SJCRH30 (cell line): ENCODE results near the gene PSEN1. TPM values are rescaled to one million over a fixed set of nuclear protein-coding genes. Genes with fewer than 3 reads are reported as not detected.
A peak's percentile ranks its signal among the peaks of the same experiment; 100 is the strongest.
"Not testable (repeated sequence)": the region's sequence is repeated elsewhere in the genome, so short reads cannot be mapped to it uniquely, and the experiment has no call there.

Experiments
- DNase-seq, 2 experiments: peaks; one replicate each; pipeline ENCODE4 v3.0.0-alpha.2; 2015 to 2020
- H3K27ac ChIP-seq: fragments of 250-450 bp; sonication (Bioruptor Pico); 2 replicates; pipeline ENCODE4 v1.5.1; 2020; ENCODE audit warnings: mild to moderate bottlenecking, moderate library complexity
- H3K27me3 ChIP-seq: fragments of 250-450 bp; sonication (Bioruptor Pico); 2 replicates; pipeline ENCODE4 v1.5.1; 2020; ENCODE audit warnings: mild to moderate bottlenecking, moderate library complexity
- H3K36me3 ChIP-seq: fragments of 250-450 bp; sonication (Bioruptor Pico); 2 replicates; pipeline ENCODE4 v1.5.1; 2020; ENCODE audit warnings: mild to moderate bottlenecking, moderate library complexity
- H3K4me1 ChIP-seq: fragments of 250-450 bp; sonication (Bioruptor Pico); 2 replicates; pipeline ENCODE4 v1.5.1; 2020; ENCODE audit warnings: mild to moderate bottlenecking, moderate library complexity
- H3K4me3 ChIP-seq: fragments of 250-450 bp; sonication (Bioruptor Pico); 2 replicates; pipeline ENCODE4 v1.5.1; 2020; ENCODE audit warnings: mild to moderate bottlenecking, moderate library complexity
- H3K9me3 ChIP-seq: fragments of 250-450 bp; sonication (Bioruptor Pico); replicated peaks from 2 replicates; pipeline ENCODE4 v1.5.1; 2020; ENCODE audit warnings: mild to moderate bottlenecking, moderate library complexity
- total RNA-seq: library from RNA; depleted of rRNA; stranded (reverse); fragments of >200 nt; shearing (Covaris generic); gene quantifications from 2 replicates; pipeline ENCODE4 v1.2.3, GENCODE V29; 2014

Gene PSEN1
- total RNA-seq, 1 experiment from 2014 or later = 25.7 TPM

GRCh38 chr14:73180385-73180805, 44.1 kb downstream of the PSEN1 start:
- no peaks in the 10 kb centered on the region for H3K9me3 ChIP-seq
- DNase-seq = no peak
- H3K27ac ChIP-seq = no peak overlapping the region
- no peaks in the 10 kb centered on the region for H3K27me3 ChIP-seq
- H3K36me3 ChIP-seq = no peaks in the 10 kb centered on the region; the same call in none of the 2 replicates
- H3K4me1 ChIP-seq = no peaks in the 10 kb centered on the region
- no peak overlapping the region for H3K4me3 ChIP-seq

- H3K4me3 ChIP-seq, H3K27me3 ChIP-seq, H3K9me3 ChIP-seq, H3K27ac ChIP-seq, DNase-seq, H3K36me3 ChIP-seq, H3K4me1 ChIP-seq: not testable (repeated sequence)
Measured at GRCh38 chr14:73180969-73181368, 44.7 kb downstream of the PSEN1 start.

GRCh38 chr14:73188501-73188911, 52.2 kb downstream of the PSEN1 start:
- no peaks in the 10 kb centered on the region for H3K4me1 ChIP-seq
- H3K4me3 ChIP-seq = no peak overlapping the region
- no peaks in the 10 kb centered on the region for H3K9me3 ChIP-seq
- no peaks in the 10 kb centered on the region for H3K27me3 ChIP-seq
- no peak for DNase-seq
- peaks cover under 1% of the 10 kb centered on the region; the same call in 1 of the 2 replicates for H3K36me3 ChIP-seq
- no peak overlapping the region for H3K27ac ChIP-seq

- H3K9me3 ChIP-seq = no peaks in the 10 kb centered on the region
- H3K27ac ChIP-seq = no peak overlapping the region
- no peaks in the 10 kb centered on the region for H3K4me1 ChIP-seq
- H3K27me3 ChIP-seq = no peaks in the 10 kb centered on the region
- H3K36me3 ChIP-seq = peaks cover 7% of the 10 kb centered on the region; the same call in 1 of the 2 replicates
- DNase-seq = no peak
- H3K4me3 ChIP-seq = no peak overlapping the region
Measured at GRCh38 chr14:73189651-73190050, 53.3 kb downstream of the PSEN1 start.

- Histone ChIP-seq H3K4me3 (no peak overlapping the region), H3K27ac (no peak overlapping the region), H3K27me3 (no peaks in the 10 kb centered on the region), H3K36me3 (peaks cover 7% of the 10 kb centered on the region; the same call in 1 of the 2 replicates), H3K4me1 (no peaks in the 10 kb centered on the region), H3K9me3 (no peaks in the 10 kb centered on the region)
- DNase-seq = no peak
Measured at GRCh38 chr14:73191441-73191840, 55.1 kb downstream of the PSEN1 start.

GRCh38 chr14:73194306-73194705, 58.0 kb downstream of the PSEN1 start:
- not testable (repeated sequence) for H3K27me3 ChIP-seq, H3K9me3 ChIP-seq, H3K36me3 ChIP-seq, H3K27ac ChIP-seq, DNase-seq, H3K4me1 ChIP-seq, H3K4me3 ChIP-seq

GRCh38 chr14:73198253-73198652, 61.9 kb downstream of the PSEN1 start:
- no peaks in the 10 kb centered on the region for H3K4me1 ChIP-seq
- no peak overlapping the region for H3K4me3 ChIP-seq
- H3K27me3 ChIP-seq = no peaks in the 10 kb centered on the region
- no peak overlapping the region for H3K27ac ChIP-seq
- peaks cover 7% of the 10 kb centered on the region; the same call in 1 of the 2 replicates for H3K36me3 ChIP-seq
- H3K9me3 ChIP-seq = no peaks in the 10 kb centered on the region
- DNase-seq = no peak

- no peak overlapping the region for H3K4me3 ChIP-seq
- no peaks in the 10 kb centered on the region for H3K27me3 ChIP-seq
- peaks cover 23% of the 10 kb centered on the region for H3K36me3 ChIP-seq
- H3K9me3 ChIP-seq = no peaks in the 10 kb centered on the region
- no peak for DNase-seq
- no peak overlapping the region for H3K27ac ChIP-seq
- H3K4me1 ChIP-seq = no peaks in the 10 kb centered on the region
Measured at GRCh38 chr14:73203527-73203926, 67.2 kb downstream of the PSEN1 start.

GRCh38 chr14:73207615-73208014, 71.3 kb downstream of the PSEN1 start:
- no peaks in the 10 kb centered on the region for H3K27me3 ChIP-seq
- no peaks in the 10 kb centered on the region; the same call in 1 of the 2 replicates for H3K4me1 ChIP-seq
- H3K36me3 ChIP-seq = peaks cover 25% of the 10 kb centered on the region
- DNase-seq = no peak
- no peak overlapping the region for H3K27ac ChIP-seq
- H3K9me3 ChIP-seq = no peaks in the 10 kb centered on the region
- H3K4me3 ChIP-seq = no peak overlapping the region

- no peak overlapping the region for H3K4me3 ChIP-seq
- H3K9me3 ChIP-seq = no peaks in the 10 kb centered on the region
- no peak for DNase-seq
- H3K27ac ChIP-seq = no peak overlapping the region
- peaks cover 25% of the 10 kb centered on the region for H3K36me3 ChIP-seq
- no peaks in the 10 kb centered on the region for H3K27me3 ChIP-seq
- H3K4me1 ChIP-seq = no peaks in the 10 kb centered on the region; the same call in 1 of the 2 replicates
Measured at GRCh38 chr14:73208390-73208789, 72.1 kb downstream of the PSEN1 start.

GRCh38 chr14:73208846-73209245, 72.5 kb downstream of the PSEN1 start:
- Histone ChIP-seq H3K27ac (no peak overlapping the region), H3K27me3 (no peaks in the 10 kb centered on the region), H3K36me3 (peaks cover 24% of the 10 kb centered on the region), H3K4me3 (no peak overlapping the region), H3K9me3 (no peaks in the 10 kb centered on the region), H3K4me1 (no peaks in the 10 kb centered on the region; the same call in 1 of the 2 replicates)
- no peak for DNase-seq

- Histone ChIP-seq H3K4me3 (no peak overlapping the region), H3K27ac (no peak overlapping the region), H3K36me3 (peaks cover 25% of the 10 kb centered on the region), H3K9me3 (no peaks in the 10 kb centered on the region), H3K4me1 (no peaks in the 10 kb centered on the region; the same call in 1 of the 2 replicates), H3K27me3 (no peaks in the 10 kb centered on the region)
- DNase-seq = no peak
Measured at GRCh38 chr14:73209953-73210352, 73.6 kb downstream of the PSEN1 start.

GRCh38 chr14:73211251-73212040, 75.1 kb downstream of the PSEN1 start:
- Histone ChIP-seq H3K27ac (no peak overlapping the region), H3K27me3 (no peaks in the 10 kb centered on the region), H3K4me3 (no peak overlapping the region), H3K36me3 (peaks cover 24% of the 10 kb centered on the region), H3K4me1 (no peaks in the 10 kb centered on the region; the same call in 1 of the 2 replicates), H3K9me3 (no peaks in the 10 kb centered on the region)
- DNase-seq = peak in 1 of 2 experiments; percentile 22

GRCh38 chr14:73216030-73216429, 79.7 kb downstream of the PSEN1 start:
- Histone ChIP-seq H3K9me3 (no peaks in the 10 kb centered on the region), H3K36me3 (peaks cover 6% of the 10 kb centered on the region), H3K27me3 (no peaks in the 10 kb centered on the region), H3K27ac (no peak overlapping the region), H3K4me3 (no peak overlapping the region), H3K4me1 (no peaks in the 10 kb centered on the region)
- DNase-seq = no peak

GRCh38 chr14:73217411-73217810, 81.1 kb downstream of the PSEN1 start:
- Histone ChIP-seq H3K9me3 (no peaks in the 10 kb centered on the region), H3K27me3 (no peaks in the 10 kb centered on the region), H3K36me3 (peaks cover 6% of the 10 kb centered on the region), H3K27ac (no peak overlapping the region), H3K4me3 (no peak overlapping the region), H3K4me1 (no peaks in the 10 kb centered on the region)
- no peak for DNase-seq

- Histone ChIP-seq H3K4me1 (no peaks in the 10 kb centered on the region), H3K36me3 (peaks cover 3% of the 10 kb centered on the region), H3K27me3 (no peaks in the 10 kb centered on the region)
Measured at GRCh38 chr14:73220061-73220460, 83.8 kb downstream of the PSEN1 start.

More at GRCh38 chr14:73220061-73220460, 83.8 kb downstream of the PSEN1 start:
- Histone ChIP-seq H3K4me3 (no peak overlapping the region), H3K27ac (no peak overlapping the region), H3K9me3 (no peaks in the 10 kb centered on the region)
- no peak for DNase-seq
